SK-N-SH treated with all-trans-retinoic acid at 6 μM for 48 hours (cell line): ENCODE measurements around the gene TOB1.

Experiments used
- ARNTL ChIP-seq: fragments of 450-650 bp; formaldehyde crosslinking; IDR thresholded peaks from 2 replicates; pipeline ENCODE4 v1.5.0; 2020; ENCODE audit warnings: low read depth, mild to moderate bottlenecking, moderate library complexity, borderline replicate concordance
- ESRRG ChIP-seq: fragments of 250-450 bp; sonication (Bioruptor Pico); IDR thresholded peaks from 2 replicates; pipeline ENCODE4 v1.6.1; 2021; ENCODE audit warnings: mild to moderate bottlenecking
- ISL1 ChIP-seq: fragments of 250-450 bp; sonication (Bioruptor Pico); IDR thresholded peaks from 2 replicates; pipeline ENCODE4 v2.1.2; 2022; ENCODE audit warnings: mild to moderate bottlenecking, moderate library complexity
- OSR1 ChIP-seq: fragments of 250-450 bp; sonication (Bioruptor Pico); IDR thresholded peaks from 2 replicates; pipeline ENCODE4 v1.8.0; 2022; ENCODE audit warnings: moderate library complexity, mild to moderate bottlenecking, inconsistent platforms
- PATZ1 ChIP-seq: fragments of 250-450 bp; sonication (Bioruptor Pico); IDR thresholded peaks from 2 replicates; pipeline ENCODE4 v1.8.0; 2020; ENCODE audit warnings: mild to moderate bottlenecking, moderate library complexity, borderline replicate concordance
- RARB ChIP-seq: fragments of 250-450 bp; sonication (Bioruptor Pico); IDR thresholded peaks from 2 replicates; pipeline ENCODE4 v1.8.0; 2021; ENCODE audit warnings: mild to moderate bottlenecking, moderate library complexity
- TOX ChIP-seq: fragments of 250-450 bp; sonication (Bioruptor Pico); IDR thresholded peaks from 2 replicates; pipeline ENCODE4 v1.8.0; 2021; ENCODE audit warnings: mild to moderate bottlenecking, moderate library complexity, borderline replicate concordance
- ZC3H10 ChIP-seq: fragments of 250-450 bp; sonication (Bioruptor Pico); IDR thresholded peaks from 2 replicates; pipeline ENCODE4 v1.5.1; 2021; ENCODE audit warnings: mild to moderate bottlenecking, moderate library complexity
- ZFP3 ChIP-seq: fragments of 250-450 bp; sonication (Bioruptor Pico); IDR thresholded peaks from 2 replicates; pipeline ENCODE4 v1.5.0; 2020; ENCODE audit warnings: mild to moderate bottlenecking, moderate library complexity
- ZFP30 ChIP-seq: fragments of 450-650 bp; formaldehyde crosslinking; IDR thresholded peaks from 2 replicates; pipeline ENCODE4 v1.5.0; 2022; ENCODE audit warnings: mild to moderate bottlenecking, moderate library complexity
- ZNF70 ChIP-seq: fragments of 450-650 bp; formaldehyde crosslinking; IDR thresholded peaks from 2 replicates; pipeline ENCODE4 v1.5.0; 2020; ENCODE audit warnings: mild to moderate bottlenecking, moderate library complexity
- ZNF8 ChIP-seq: fragments of 450-650 bp; formaldehyde crosslinking; IDR thresholded peaks from 2 replicates; pipeline ENCODE4 v1.5.0; 2020; ENCODE audit warnings: mild to moderate bottlenecking, moderate library complexity
- TF ChIP-seq, protein P1 (sequence below): fragments of 250-450 bp; sonication (Bioruptor Pico); IDR thresholded peaks from 2 replicates; pipeline ENCODE4 v1.8.0; 2021; ENCODE audit warnings: low read depth, mild to moderate bottlenecking, moderate library complexity, borderline replicate concordance
- TF ChIP-seq, protein P2 (sequence below): fragments of 250-450 bp; sonication (Bioruptor Pico); IDR thresholded peaks from 2 replicates; pipeline ENCODE4 v1.5.1; 2020; ENCODE audit warnings: low read depth, mild to moderate bottlenecking, moderate library complexity

DNA sequence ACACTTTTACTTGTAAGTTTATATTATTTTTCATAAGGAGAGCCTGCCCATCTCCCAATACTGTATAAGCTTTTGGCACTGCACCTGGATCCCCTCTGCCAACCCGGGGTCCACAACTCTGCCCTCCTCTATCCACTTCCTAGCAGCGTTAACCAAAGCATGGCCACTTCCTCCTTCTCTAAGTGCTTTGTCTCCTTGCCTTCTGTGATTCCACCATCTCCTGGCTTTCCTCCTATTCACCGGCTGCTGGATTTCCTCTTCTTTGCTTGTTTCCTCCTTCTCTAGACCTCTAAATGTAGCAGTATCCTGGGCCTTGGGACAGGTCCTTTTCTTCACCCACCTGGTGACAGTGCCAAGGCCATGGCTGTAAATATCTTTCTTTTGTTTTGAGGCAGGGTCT lies 50.8 kb downstream of the TOB1 start:
- no peak for TF ChIP-seq ZNF70 (CRISPR knock-in tag)
- no peak for TF ChIP-seq ZC3H10 (CRISPR knock-in tag)
- no peak for TF ChIP-seq PATZ1
- no peak for TF ChIP-seq ZFP3 (CRISPR knock-in tag)
- no peak for TF ChIP-seq ARNTL
- TF ChIP-seq ZFP30 = no peak
- TF ChIP-seq, protein P1, sequence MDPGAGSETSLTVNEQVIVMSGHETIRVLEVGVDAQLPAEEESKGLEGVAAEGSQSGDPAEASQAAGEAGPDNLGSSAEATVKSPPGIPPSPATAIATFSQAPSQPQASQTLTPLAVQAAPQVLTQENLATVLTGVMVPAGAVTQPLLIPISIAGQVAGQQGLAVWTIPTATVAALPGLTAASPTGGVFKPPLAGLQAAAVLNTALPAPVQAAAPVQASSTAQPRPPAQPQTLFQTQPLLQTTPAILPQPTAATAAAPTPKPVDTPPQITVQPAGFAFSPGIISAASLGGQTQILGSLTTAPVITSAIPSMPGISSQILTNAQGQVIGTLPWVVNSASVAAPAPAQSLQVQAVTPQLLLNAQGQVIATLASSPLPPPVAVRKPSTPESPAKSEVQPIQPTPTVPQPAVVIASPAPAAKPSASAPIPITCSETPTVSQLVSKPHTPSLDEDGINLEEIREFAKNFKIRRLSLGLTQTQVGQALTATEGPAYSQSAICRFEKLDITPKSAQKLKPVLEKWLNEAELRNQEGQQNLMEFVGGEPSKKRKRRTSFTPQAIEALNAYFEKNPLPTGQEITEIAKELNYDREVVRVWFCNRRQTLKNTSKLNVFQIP (CRISPR knock-in tag) = no peak
- TF ChIP-seq RARB (CRISPR knock-in tag) = no peak
- TF ChIP-seq ZNF8 (CRISPR knock-in tag) = no peak
- TF ChIP-seq ISL1 = no peak
- TF ChIP-seq, protein P2, sequence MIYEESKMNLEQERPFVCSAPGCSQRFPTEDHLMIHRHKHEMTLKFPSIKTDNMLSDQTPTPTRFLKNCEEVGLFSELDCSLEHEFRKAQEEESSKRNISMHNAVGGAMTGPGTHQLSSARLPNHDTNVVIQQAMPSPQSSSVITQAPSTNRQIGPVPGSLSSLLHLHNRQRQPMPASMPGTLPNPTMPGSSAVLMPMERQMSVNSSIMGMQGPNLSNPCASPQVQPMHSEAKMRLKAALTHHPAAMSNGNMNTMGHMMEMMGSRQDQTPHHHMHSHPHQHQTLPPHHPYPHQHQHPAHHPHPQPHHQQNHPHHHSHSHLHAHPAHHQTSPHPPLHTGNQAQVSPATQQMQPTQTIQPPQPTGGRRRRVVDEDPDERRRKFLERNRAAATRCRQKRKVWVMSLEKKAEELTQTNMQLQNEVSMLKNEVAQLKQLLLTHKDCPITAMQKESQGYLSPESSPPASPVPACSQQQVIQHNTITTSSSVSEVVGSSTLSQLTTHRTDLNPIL (CRISPR knock-in tag) = no peak
- TF ChIP-seq OSR1 (CRISPR knock-in tag) = no peak
- no peak for TF ChIP-seq TOX (CRISPR knock-in tag)
- TF ChIP-seq ESRRG = no peak
